Kidney capillary endothelial cell (primary cell): ENCODE measurements around the gene ADAM21.
"Not testable (repeated sequence)": the region's sequence is repeated elsewhere in the genome, so short reads cannot be mapped to it uniquely, and the experiment has no call there.

Source experiments
- DNase-seq: peaks from one replicate; pipeline ENCODE4 v3.0.0-alpha.2; 2018; ENCODE audit warnings: low spot score

The ADAM21 gene

GRCh38 chr14:70477356-70478105, 25.6 kb downstream of the ADAM21 start:
- DNase-seq, result not testable (repeated sequence)

DNA sequence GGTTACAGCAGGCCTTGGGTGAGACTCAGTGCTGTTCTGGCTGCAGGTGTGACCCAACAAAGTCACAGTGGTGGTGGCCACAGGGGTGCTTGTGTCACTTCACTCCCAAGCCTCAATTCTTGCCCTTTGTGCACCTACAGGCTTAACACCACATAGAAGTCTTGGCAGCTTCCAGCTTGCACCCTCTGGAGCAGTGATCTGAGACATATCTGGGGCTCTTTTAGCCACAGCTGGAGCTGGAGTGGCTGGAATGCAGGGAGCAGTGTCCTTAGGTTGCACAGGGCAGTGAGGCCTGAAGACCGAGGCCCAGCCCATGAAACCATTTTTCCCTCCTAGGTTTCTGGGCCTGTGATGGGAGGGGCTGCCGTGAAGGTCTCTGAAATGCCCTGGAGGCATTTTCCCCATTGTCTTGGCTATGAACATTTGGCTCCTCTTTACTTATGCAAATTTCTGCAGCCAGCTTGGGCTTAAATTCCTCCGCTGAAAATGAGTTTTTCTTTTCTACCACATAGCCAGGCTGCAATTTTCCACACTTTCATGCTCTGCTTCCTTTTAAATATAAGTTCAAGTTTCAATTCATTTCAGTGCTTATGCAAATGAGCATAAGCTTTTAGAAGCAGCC, 37.7 kb downstream of the ADAM21 start:
- DNase-seq, result no peak

DNA sequence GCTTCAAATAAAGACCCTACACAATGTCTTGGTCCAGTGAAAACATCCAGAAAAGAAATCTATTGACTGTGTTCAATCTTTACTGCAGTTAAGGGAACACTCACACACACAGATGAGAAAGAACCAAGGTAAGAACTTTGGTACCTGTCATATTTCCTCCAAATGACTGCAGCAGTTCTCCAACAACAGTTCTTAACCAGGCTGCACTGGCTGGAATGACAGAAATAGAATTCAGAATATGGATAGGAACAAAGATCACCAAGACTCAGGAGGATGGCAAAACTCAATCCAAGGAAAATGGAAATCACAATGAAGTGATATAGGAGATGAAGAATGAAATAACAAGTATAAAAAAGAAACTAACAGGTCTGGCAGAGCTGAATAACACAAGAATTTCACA, 46.2 kb downstream of the ADAM21 start:
- no peak for DNase-seq
